A172 (cell line): ENCODE results near the gene STUM. TPM values are rescaled to one million over a fixed set of nuclear protein-coding genes. Genes with fewer than 3 reads are reported as not detected.
"Not testable (repeated sequence)": the region's sequence is repeated elsewhere in the genome, so short reads cannot be mapped to it uniquely, and the experiment has no call there.

Experiments
- DNase-seq: peaks from one replicate; pipeline ENCODE4 v3.0.0-alpha.2; 2015; ENCODE audit warnings: low spot score
- total RNA-seq: library from RNA; depleted of rRNA; stranded (reverse); fragments of >200 nt; shearing (Covaris generic); gene quantifications from 2 replicates; pipeline ENCODE4 v1.2.3, GENCODE V29; 2014

Gene STUM
- total RNA-seq, 1 experiment from 2014 or later = not detected

DNA sequence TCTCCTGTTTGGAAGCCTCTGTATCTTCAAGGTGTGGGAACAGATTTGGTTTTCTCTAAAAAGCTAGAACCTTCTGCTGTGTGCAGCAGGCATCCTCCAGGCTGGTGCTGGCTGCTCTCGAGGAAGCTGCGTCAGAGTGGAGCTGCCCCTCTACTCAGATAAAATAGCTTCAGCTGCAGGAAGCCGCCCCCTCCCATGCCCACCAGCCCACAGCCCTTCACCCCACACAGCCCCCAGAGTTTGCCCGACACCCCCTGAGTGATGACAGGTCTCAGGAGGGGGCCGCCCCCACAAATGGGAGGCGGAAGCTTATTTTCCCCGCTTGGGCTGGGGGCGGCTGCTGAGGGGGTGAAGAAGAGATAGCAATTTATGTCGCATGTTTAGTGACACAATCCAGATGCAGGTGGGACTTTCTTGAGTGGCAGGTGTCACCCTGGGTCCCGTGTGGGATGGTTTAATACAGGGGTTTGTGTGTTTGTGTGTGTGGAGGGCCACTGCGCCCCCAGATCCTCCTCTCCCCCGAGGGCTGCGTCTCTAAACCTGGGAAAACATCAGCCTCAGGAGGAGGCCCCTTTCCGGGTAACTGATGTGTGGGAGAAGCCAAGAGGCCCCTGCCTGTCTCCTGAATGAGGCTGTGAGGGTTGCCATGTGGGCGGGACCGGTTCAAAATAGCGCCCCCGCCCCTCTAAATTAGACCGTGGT, 55.4 kb downstream of the STUM start:
- no peak for DNase-seq

DNA sequence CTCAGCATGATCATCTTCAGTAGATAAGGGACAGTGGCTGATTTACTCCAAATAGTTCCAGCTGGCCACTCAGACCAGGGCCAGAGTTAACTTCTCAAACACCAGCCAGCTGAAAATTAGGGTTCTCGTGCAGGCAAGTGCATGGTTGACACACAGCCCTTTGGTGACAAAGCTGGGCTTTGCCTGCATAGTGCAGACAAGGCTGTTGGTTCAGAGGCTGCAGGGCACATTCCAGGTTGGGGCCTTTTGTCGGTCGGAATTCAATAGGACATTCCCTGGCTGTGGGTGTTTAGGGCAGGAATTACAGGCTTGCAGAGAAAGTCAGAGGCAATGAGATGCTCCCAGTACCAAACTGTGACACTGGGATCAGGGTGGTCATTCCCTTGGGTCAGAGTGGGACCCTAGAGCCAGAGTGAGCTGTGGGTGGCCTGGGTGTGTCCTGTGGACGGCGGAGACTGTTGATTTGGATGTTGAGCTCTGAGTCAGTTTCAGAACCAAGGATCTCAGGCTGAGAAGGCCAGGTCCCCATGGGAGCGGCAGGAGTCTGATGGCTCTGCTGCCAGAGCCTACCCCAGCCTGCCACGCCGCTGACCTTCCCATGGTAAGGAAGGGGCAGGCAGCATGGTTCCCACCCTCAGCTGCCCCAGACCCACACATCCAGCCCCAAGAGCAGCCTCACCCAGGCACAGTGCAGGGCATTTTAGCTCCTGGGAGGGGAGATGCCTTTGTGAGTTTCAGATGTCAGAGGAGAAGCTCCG, 56.2 kb downstream of the STUM start:
- DNase-seq = no peak

DNA sequence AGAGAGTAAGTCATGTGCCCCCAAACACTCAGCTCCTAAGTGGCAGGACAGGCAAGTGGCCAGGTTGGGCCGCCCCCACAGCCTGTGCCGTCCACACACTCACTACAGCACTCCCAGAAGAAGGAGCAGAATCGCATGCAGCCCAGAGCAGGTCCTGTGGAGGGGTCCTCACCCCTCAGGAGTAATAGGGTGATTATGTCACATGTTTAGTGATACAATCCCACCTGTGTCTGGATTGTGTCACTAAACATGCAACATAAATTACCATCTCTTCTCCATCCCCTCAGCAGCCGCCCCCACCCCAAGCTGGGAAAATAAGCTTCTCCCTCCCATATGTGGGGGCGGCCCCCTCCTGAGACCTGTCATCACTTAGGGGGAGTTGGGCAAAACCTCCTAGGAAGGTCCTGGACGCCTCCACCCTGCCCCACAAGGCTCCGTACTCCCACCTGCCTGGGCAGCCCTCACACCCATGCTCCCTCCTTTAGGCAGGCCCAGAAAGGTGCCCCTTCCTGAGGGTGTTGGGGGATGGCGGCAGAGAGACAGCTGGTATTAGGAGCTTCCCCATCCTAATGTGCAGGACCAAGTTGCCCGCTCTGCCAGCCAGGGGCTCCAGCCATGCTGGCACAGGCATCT, 56.9 kb downstream of the STUM start:
- no peak for DNase-seq

DNA sequence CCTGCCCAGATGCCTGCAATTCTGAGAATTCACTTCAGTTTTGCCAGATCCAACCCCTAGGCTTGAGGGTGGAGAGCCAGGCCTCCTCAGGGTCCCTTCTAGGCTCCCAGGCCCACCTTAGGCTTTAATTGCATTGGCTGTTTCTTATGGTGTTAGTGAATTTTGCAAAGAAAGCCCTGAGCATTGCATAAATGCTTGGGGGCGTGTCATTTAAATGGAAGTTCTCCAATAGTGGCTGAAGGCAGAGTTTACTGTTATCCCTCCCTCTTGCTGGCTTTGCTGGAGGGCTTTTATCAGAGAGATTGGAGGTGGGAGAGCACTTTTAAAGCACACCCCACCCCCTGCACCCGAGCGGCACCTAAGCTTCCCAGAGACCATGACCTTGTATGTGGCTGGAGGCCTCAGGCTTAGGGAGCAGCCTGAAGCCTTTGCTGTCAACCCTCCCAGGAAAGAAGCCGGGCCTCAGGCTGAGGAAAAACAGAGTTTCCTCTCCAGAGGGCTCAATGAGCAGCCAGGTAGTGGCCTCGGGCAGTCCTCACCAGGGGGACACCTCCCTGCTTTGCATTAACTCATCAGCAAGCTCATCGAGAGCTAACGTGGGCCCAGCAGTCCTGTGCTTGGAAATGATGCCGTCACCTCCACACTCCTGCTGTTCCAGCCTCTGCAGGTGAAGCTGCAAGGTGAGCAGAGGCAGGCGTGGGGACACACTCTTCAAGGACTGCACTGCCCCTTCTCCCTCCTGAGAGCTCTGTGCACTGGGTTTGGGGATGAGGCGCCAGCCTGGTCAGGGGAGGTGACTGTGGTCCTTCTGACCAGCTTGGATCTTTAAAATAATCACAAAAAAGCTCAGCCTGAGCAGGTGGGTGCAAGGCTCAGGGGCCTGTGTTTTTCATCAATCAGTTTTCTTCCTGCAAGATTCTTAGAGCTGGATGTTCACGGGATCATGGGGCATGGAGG, 58.0 kb downstream of the STUM start:
- no peak for DNase-seq

DNA sequence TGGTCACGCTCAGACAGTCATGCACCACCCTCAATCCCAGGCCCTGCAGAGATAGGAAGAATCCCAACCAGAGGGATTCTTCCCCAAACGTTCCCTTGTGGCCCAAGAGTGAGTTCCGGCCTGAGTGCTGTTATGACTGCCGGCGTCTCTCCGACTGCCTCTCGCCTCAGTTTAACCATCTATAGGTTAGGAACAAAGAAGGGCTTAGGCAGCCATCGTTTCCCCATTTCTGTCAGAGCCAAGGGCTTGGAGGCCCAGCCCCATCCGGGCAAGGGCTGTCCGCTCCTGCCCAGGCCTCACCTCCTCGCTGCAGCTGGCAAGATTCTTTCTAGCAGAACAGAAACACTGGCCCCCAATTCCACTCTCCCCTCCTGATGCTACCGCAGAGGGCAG, 58.7 kb downstream of the STUM start:
- DNase-seq = no peak

DNA sequence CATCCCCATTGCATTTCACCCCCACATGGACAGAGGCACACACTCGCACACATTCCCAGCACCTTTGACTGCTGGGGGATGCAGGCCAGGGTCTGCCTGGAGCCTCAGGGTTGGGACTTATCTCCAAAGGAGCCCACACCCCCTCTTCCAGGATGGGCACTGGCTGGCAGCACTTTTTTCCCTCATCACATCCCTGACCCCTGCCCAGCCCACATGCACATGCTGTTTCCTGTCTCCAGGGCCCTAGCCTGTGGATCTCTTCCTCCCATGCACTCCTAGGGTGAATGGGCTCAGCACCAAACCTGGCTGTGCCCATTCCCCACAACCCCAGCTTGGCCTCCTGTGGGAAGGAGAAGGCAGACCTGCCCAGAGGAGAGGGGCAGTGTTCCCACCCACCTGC, 59.3 kb downstream of the STUM start:
- no peak for DNase-seq

DNA sequence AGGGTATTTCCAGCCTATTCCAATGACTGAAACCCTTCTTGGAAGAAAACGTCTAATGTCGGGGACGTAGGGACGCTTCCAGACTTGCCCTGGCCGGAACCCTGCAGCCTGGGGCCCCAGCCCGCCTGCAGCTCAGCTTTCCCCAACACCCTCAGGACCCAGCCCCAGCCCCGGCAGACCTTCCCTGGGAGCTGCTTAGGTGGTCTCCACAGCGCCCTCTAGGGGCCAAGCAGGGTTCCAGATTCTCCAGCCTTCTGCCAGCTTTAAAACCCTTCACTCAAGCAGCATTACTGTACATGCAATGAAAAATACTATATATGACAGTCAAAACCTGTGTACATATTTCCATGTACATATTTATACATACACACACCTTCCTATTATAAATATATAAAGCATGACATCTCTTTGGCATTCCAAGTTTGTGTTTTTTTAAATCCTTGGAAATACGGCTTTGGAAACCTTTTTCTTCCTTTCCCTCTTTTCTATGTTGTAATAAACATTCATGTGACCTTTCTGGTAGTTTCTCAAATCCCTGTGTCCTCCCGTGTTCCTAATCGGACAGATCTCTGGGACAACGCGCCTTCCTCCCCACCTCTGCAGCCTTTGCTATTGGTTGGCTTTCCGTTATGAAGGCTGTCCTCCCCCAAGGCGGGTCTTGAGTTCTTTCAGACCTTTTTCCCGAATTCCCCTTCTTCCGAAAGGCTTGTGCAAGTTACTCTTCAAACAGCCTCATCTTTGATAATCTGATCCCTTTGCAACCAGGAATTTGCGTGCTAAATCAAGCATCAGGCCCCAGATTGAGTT, 60.3 kb downstream of the STUM start:
- DNase-seq = peak; percentile 51

DNA sequence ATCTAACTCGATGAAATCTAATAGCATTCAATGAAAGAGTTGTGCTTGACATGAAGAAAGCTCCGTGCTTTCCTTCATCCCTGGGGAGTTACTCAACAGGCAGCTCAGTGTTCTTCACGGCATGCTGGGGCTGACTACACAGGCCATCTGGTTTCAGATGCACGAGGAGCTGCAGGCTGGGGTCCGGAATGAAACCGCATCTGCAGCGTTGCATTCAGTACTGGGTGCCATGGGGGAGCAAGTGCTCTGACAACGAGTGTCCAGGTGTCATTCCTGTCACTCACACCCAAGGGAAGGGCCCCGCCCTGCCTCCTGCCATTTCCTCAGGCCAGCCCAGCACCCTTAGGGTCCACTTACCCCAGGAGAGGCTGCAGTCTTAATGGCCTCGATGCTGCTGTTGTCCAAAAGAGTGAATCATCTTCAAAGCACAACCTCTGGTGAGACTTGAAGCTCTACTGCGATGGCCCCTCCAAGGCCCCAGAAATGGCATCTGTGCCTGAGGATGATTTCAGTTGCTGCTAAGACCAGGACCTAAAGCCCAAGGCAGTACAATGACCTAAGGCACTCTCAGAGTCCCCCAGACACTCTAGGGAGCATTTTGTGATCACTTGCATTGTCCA, 61.4 kb downstream of the STUM start:
- no peak for DNase-seq

DNA sequence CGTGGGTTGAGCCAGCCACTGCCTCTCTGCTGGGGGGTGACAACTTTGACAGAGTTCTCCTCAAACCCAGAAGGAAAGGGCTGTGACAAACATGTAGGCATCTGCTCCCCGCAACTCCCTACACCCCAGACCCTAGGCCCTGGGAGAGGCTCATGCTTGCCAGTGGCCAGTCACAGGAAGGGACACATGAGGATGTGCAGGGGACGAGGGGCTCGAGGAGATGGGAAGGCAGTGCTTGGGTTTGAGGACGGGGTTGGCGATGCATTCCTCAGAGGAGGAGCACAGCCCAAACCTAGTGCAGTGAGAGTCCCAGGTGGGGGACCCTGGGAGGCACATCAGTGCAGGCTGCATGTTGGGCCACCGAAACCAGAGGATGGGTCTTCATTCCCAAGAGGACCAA, 62.1 kb downstream of the STUM start:
- no peak for DNase-seq

DNA sequence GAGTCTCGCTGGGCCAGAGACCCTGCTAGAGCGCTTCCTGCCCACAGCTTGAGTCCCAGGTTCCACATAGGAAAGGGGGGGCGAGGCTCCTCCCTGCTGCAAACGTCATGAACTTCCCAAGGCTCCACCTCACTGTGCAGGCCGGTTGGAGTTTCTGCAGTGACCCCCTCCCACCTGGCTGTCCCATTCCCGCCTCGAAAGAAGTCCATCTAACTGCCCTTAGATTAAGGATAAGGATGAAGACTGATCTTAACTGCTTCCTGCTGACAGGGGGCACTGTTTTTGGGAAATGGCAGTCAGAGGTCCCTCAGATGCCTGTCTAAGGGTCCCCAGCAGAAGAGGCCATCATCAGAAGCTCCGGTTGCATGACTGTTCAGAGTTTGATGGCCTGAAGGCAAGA, 62.7 kb downstream of the STUM start:
- no peak for DNase-seq

DNA sequence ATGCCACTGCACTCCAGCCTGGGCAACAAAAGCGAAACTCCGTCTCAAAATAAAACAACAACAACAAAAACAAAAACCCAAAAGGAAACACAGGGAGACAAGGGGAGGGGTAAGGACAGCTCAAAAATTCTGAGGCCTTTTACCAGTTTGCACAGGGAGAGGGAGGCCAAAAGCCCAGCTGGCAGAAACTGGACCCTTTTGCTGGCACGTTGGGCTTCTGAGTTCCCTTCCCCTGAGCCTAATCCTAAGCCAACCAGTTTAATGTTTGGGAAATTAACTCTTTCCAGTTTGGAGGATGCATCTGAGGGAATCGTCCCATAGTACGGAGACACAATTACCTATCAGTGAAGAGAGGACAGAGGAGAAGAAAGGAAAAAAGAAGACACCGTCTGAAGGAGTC, 63.4 kb downstream of the STUM start:
- not testable (repeated sequence) for DNase-seq

DNA sequence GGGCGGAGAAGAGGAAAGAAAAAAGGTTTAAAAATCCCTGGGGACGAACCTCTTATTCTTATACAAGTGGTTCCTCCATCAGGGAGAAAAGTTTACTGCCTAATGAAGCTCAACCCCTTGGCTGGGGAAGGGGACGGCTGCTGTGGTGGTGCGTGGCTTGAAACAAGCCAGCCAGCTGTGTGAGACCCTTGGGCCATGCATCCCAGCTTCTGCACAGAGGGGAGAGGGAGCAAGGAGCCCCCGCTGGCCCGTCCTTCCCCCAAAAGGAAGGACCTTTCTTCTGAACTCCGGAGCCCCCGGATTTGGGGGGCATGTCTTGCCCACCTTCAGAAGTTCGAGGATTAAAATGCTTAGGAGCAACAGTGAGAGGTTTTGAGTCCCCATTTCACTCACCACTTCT, 67.3 kb downstream of the STUM start:
- DNase-seq = no peak

DNA sequence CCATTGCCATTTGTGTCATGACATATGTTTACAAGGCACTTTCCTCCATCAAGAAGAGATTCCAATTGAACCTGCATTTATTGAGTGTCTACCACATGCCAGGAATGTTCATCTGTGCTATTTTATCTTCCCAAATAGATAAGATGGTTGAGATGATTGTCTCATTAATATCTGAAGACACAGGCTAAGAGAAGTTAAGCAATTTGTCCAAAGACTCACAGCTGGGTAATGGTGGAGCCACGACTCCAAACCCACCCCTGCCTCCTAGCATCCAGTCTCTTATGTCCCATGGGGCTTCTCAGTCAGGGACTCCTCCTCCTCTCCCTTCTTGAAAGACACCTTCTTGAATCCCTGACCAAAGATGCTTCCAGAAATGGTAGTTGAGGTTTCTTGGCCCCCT, 68.1 kb downstream of the STUM start:
- no peak for DNase-seq

DNA sequence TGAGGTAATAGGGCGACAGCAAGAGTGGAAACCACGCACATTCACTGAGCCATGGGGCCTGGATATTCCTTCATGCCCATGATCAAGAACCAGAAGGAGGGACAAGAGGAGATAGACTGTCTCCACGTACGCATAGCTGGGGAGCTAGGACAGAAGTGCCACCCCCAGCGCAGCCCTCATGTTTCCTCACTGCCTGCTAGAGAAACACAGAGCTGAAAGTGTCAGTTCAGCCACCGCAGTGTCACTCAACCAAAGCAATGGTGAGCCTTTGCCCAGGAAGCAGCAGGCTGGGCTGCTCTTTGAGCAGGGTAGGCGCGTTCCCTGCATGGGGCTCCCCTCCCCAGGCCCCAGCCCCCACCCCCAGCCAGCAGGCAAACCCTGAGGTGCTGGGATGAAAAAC, 68.5 kb downstream of the STUM start:
- DNase-seq = no peak

DNA sequence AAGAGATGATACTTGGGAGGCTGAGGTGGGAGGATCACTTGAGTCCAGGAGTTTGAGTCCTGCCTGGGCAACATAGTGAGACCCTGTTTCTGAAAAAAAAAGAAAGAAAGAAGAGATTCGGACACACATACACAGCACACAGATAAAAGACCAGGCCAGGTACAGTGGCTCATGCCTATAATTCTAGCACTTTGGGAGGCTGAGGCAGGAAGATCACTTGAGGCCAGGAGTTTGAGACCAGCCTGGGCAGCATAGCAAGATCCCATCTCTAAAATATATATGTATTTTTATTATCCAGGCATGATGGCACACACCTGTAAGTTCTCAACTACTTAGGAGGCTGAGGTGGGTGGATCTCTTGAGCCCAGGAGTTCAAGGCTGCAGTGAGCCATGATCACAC, 69.2 kb downstream of the STUM start:
- not testable (repeated sequence) for DNase-seq

DNA sequence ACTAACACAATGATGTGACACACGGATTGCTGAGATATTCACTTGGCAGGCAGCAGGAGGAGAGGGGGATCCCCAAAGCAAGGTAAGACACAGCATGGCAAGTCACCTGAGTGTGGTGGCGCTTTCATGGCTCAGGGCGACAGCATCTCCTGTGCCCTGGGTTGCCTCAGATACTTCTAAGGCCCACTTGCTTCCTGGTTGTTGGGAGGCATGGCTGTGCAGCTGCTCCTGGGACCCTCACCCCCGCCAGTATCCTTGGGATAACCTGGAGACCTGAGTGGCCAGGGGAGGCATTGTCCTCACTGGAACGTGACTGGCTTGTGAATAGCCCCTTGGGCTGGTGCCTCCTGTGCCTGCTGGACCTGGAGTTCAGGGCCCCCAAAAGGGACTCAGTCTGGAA, 69.8 kb downstream of the STUM start:
- DNase-seq = no peak

DNA sequence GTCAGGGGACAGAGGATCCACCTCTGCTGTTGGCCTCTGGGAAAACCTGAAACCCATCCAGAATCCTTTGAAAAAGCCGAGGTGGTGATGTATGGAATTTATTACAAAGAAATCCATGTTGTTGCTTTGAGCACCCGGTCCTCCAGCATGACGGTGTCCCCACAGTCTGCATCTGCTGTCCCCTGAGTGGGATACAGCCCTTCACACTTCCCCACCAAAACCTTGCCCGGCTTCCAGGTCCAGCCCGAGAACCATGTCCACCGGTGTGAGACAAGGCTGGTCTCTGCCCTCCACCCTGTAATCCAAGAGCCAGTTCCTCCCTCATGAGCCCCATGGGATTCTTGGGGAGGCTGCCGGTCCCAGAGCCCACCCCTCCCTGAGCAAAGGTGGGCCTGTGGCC, 70.5 kb downstream of the STUM start:
- DNase-seq = no peak

DNA sequence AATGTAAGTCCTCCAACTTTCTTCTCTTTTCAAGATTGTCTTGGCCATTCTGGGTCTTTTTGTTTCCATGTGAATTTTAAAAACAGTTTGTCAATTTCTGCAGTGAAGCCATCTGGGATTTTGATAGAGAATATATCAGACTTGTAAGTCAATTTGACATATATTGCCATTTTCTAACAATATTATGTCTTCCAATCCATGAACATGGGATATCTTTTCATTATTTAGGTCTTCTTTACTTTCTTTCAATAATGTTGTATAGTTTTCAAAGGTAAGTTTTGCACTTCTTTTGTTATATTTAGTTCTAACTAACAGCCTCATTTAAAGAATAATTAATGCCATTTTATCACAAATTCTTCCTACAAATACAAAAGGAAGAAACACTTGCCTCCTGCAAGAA, 73.4 kb downstream of the STUM start:
- no peak for DNase-seq

DNA sequence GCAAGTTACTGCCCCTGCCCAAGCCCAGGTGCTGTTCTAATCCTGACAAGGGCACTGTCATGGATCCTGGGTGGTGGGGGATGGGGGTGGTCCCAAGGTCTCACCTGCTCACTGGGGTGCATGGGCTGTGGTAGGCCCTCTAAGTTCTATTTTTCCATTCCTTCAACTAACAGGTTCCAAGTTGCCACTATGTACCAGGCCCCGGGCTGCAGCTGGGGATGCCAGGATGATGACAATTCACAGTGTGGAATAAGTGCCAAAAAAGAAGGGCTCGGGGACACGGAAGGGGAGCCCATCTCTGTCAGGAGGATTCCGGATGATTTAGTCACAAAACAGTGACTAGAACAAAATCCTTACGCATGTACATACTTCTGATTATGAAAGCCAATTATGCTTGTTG, 76.0 kb downstream of the STUM start:
- DNase-seq = peak; percentile 45

DNA sequence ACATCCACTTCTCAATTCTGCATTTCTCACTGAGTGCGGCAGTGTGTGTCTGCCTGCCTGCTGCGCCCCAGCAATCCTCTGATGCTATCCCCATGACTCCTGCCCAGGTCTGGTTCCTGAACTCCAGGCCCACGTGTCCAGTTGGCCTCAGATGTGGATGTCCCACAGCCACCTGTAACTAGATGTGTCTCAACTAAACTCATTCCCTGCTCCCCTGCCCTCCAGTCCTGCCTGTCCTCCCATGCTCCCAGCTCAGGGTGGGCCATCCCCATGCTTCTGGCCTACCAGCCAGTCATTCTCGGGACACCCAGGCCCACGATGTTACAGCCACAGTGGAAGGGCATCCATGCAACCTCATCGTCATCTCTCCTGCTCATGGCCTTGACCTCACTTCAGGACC, 76.8 kb downstream of the STUM start:
- DNase-seq = no peak
